ENCODE results near the gene TAF6L.
"Not testable (repeated sequence)": the region's sequence is repeated elsewhere in the genome, so short reads cannot be mapped to it uniquely, and the experiment has no call there.

The TAF6L gene

GRCh38 chr11:62816557-62816956 lies 45.4 kb downstream of the TAF6L start:
- Histone ChIP-seq H3K4me3 (ENCODE audit: low read depth, low read length) (no peak overlapping the region), H3K27me3 (replicated peaks) (no peaks in the 10 kb centered on the region), H3K27ac (no peak overlapping the region), H3K36me3 (replicated peaks) (peaks cover 33% of the 10 kb centered on the region)
- in situ Hi-C loops (cut with HindIII; ENCODE audit: low pct_ligation_motif_present, low sequenced_read_pairs) = no loop called here
- no peak for DNase-seq
- TF ChIP-seq CTCF (IDR thresholded peaks at IDR 0.05; ENCODE audit: low read depth, low read length, missing control alignments) = no peak

GRCh38 chr11:62817129-62817528 lies 45.9 kb downstream of the TAF6L start:
- DNase-seq = no peak
- in situ Hi-C loops (cut with HindIII; ENCODE audit: low pct_ligation_motif_present, low sequenced_read_pairs) = no loop called here
- TF ChIP-seq CTCF (IDR thresholded peaks at IDR 0.05; ENCODE audit: low read depth, low read length, missing control alignments) = no peak
- Histone ChIP-seq H3K27ac (no peak overlapping the region), H3K36me3 (replicated peaks) (peaks cover 39% of the 10 kb centered on the region), H3K4me3 (ENCODE audit: low read depth, low read length) (no peak overlapping the region), H3K27me3 (replicated peaks) (no peaks in the 10 kb centered on the region)

GRCh38 chr11:62823677-62824076 lies 52.5 kb downstream of the TAF6L start:
- TF ChIP-seq CTCF (IDR thresholded peaks at IDR 0.05; ENCODE audit: low read depth, low read length, missing control alignments) = no peak
- in situ Hi-C loops (cut with HindIII; ENCODE audit: low pct_ligation_motif_present, low sequenced_read_pairs) = no loop called here
- peaks cover 81% of the 10 kb centered on the region for H3K36me3 ChIP-seq (replicated peaks)

GRCh38 chr11:62828130-62828529 lies 56.9 kb downstream of the TAF6L start:
- DNase-seq; H3K4me3 ChIP-seq (ENCODE audit: low read depth, low read length); H3K27me3 ChIP-seq (replicated peaks); H3K27ac ChIP-seq; in situ Hi-C loops (cut with HindIII; ENCODE audit: low pct_ligation_motif_present, low sequenced_read_pairs): not testable (repeated sequence)
- peaks cover 56% of the 10 kb centered on the region for H3K36me3 ChIP-seq (replicated peaks)

More at GRCh38 chr11:62823677-62824076, 52.5 kb downstream of the TAF6L start:
- Histone ChIP-seq H3K27me3 (replicated peaks) (no peaks in the 10 kb centered on the region), H3K4me3 (ENCODE audit: low read depth, low read length) (no peak overlapping the region), H3K27ac (no peak overlapping the region)
- DNase-seq = no peak

- Histone ChIP-seq H3K27ac (peak overlapping the region; percentile 98), H3K27me3 (replicated peaks) (no peaks in the 10 kb centered on the region), H3K36me3 (replicated peaks) (peaks cover 46% of the 10 kb centered on the region), H3K4me3 (ENCODE audit: low read depth, low read length) (peak overlapping the region; percentile 82)
- no peak for TF ChIP-seq CTCF (IDR thresholded peaks at IDR 0.05; ENCODE audit: low read depth, low read length, missing control alignments)
- in situ Hi-C loops (cut with HindIII; ENCODE audit: low pct_ligation_motif_present, low sequenced_read_pairs) = no loop called here
- DNase-seq = no peak
Observed at GRCh38 chr11:62830904-62831519, 59.8 kb downstream of the TAF6L start.

GRCh38 chr11:62831520-62832335 lies 60.5 kb downstream of the TAF6L start, which contains the start of gene STX5:
Gene STX5, minus strand, starts transcription at chr11:62832051. Its CDS starts 808 bp downstream, at chr11:62831243.
- Histone ChIP-seq H3K27me3 (replicated peaks) (no peaks in the 10 kb centered on the region), H3K27ac (peak within 1 kb of the TSS; percentile 98), H3K4me3 (ENCODE audit: low read depth, low read length) (peak within 1 kb of the TSS; percentile 82), H3K36me3 (replicated peaks) (peaks cover 46% of the 10 kb centered on the region)
- no peak for TF ChIP-seq CTCF (IDR thresholded peaks at IDR 0.05; ENCODE audit: low read depth, low read length, missing control alignments)
- DNase-seq = peak; percentile 99
- in situ Hi-C loops (cut with HindIII; ENCODE audit: low pct_ligation_motif_present, low sequenced_read_pairs) = no loop called here
